ENCODE results near the gene MYH14. TPM values are rescaled to one million over a fixed set of nuclear protein-coding genes. Genes with fewer than 3 reads are reported as not detected.
A peak's percentile ranks its signal among the peaks of the same experiment; 100 is the strongest.

Gene MYH14
- total RNA-seq, 1 experiment from 2014 or later = 3.2 TPM

GRCh38 chr19:50258918-50259372 is 55.5 kb downstream of the MYH14 start:
- DNase-seq (ENCODE audit: low spot score) = no peak

- DNase-seq (ENCODE audit: low spot score) = no peak
Measured at GRCh38 chr19:50261446-50261970, 58.1 kb downstream of the MYH14 start.

GRCh38 chr19:50263176-50263575 is 59.8 kb downstream of the MYH14 start:
- no peak for DNase-seq (ENCODE audit: low spot score)

- DNase-seq (ENCODE audit: low spot score) = peak; percentile 33
Measured at GRCh38 chr19:50264483-50265186, 61.2 kb downstream of the MYH14 start.

GRCh38 chr19:50266041-50266440 is 62.6 kb downstream of the MYH14 start:
- DNase-seq (ENCODE audit: low spot score) = no peak

GRCh38 chr19:50266896-50267295 is 63.5 kb downstream of the MYH14 start:
- no peak for DNase-seq (ENCODE audit: low spot score)

GRCh38 chr19:50268041-50268440 is 64.6 kb downstream of the MYH14 start:
- DNase-seq (ENCODE audit: low spot score) = no peak

- no peak for DNase-seq (ENCODE audit: low spot score)
Measured at GRCh38 chr19:50268501-50268900, 65.1 kb downstream of the MYH14 start.

GRCh38 chr19:50269653-50270052 is 66.2 kb downstream of the MYH14 start:
- no peak for DNase-seq (ENCODE audit: low spot score)

- DNase-seq (ENCODE audit: low spot score) = no peak
Measured at GRCh38 chr19:50272263-50272897, 69.0 kb downstream of the MYH14 start.

- DNase-seq (ENCODE audit: low spot score) = no peak
Measured at GRCh38 chr19:50273821-50274220, 70.4 kb downstream of the MYH14 start.

GRCh38 chr19:50275577-50276368 is 72.4 kb downstream of the MYH14 start:
- no peak for DNase-seq (ENCODE audit: low spot score)

GRCh38 chr19:50276370-50277063 is 73.1 kb downstream of the MYH14 start:
- peak; percentile 2 for DNase-seq (ENCODE audit: low spot score)

GRCh38 chr19:50277966-50278580 is 74.7 kb downstream of the MYH14 start:
- no peak for DNase-seq (ENCODE audit: low spot score)

- DNase-seq (ENCODE audit: low spot score) = peak; percentile 2
Measured at GRCh38 chr19:50280074-50280473, 76.7 kb downstream of the MYH14 start.

GRCh38 chr19:50280983-50281382 is 77.6 kb downstream of the MYH14 start:
- no peak for DNase-seq (ENCODE audit: low spot score)

GRCh38 chr19:50281491-50281890 is 78.1 kb downstream of the MYH14 start:
- peak; percentile 7 for DNase-seq (ENCODE audit: low spot score)

- DNase-seq (ENCODE audit: low spot score) = no peak
Measured at GRCh38 chr19:50285833-50286232, 82.4 kb downstream of the MYH14 start.

- no peak for DNase-seq (ENCODE audit: low spot score)
Measured at GRCh38 chr19:50286443-50286842, 83.0 kb downstream of the MYH14 start.

GRCh38 chr19:50287331-50287730 is 83.9 kb downstream of the MYH14 start:
- no peak for DNase-seq (ENCODE audit: low spot score)

GRCh38 chr19:50288954-50289353 is 85.5 kb downstream of the MYH14 start:
- DNase-seq (ENCODE audit: low spot score) = no peak

All from H4 (cell line).